H9 (cell line): ENCODE measurements around the gene CDH4. TPM values are rescaled to one million over a fixed set of nuclear protein-coding genes. Genes with fewer than 3 reads are reported as not detected.

ENCODE experiments used
- DNase-seq: peaks from one replicate; pipeline ENCODE4 v3.0.0-alpha.2; 2017
- H2AFZ ChIP-seq: one replicate; pipeline ENCODE4 v1.6.1; 2013; ENCODE audit warnings: mild to moderate bottlenecking, low read length, control low read depth, moderate library complexity
- H2AK5ac ChIP-seq: 2 replicates; pipeline ENCODE4 v1.6.1; 2013; ENCODE audit warnings: low read length, control low read depth, mixed read lengths; ENCODE audit not compliant: insufficient read length
- H2BK120ac ChIP-seq: one replicate; pipeline ENCODE4 v1.6.1; 2013; ENCODE audit warnings: low read depth, mild to moderate bottlenecking, low read length, control low read depth, inconsistent platforms; ENCODE audit not compliant: poor library complexity, severe bottlenecking
- H2BK12ac ChIP-seq: 2 replicates; pipeline ENCODE4 v1.6.1; 2013; ENCODE audit warnings: low read length, control low read depth, mixed read lengths, low read depth; ENCODE audit not compliant: insufficient read length
- H2BK15ac ChIP-seq: 2 replicates; pipeline ENCODE4 v1.6.1; 2013; ENCODE audit warnings: low read depth, low read length, control low read depth
- H2BK20ac ChIP-seq: one replicate; pipeline ENCODE4 v1.6.1; 2013; ENCODE audit warnings: low read depth, mild to moderate bottlenecking, low read length, control low read depth, inconsistent platforms; ENCODE audit not compliant: poor library complexity, severe bottlenecking
- H2BK5ac ChIP-seq: 2 replicates; pipeline ENCODE4 v1.6.1; 2013; ENCODE audit warnings: low read length, control low read depth, mixed read lengths; ENCODE audit not compliant: insufficient read length
- H3K14ac ChIP-seq: 2 replicates; pipeline ENCODE4 v1.6.1; 2013; ENCODE audit warnings: low read length, control low read depth; ENCODE audit not compliant: insufficient read depth
- H3K18ac ChIP-seq: 2 replicates; pipeline ENCODE4 v1.6.1; 2013; ENCODE audit warnings: low read depth, mild to moderate bottlenecking, mixed read lengths, low read length, control low read depth; ENCODE audit not compliant: insufficient read length
- H3K23ac ChIP-seq: 2 replicates; pipeline ENCODE4 v1.6.1; 2013; ENCODE audit warnings: low read length, control low read depth, mixed read lengths, low read depth; ENCODE audit not compliant: insufficient read length
- H3K23me2 ChIP-seq: 2 replicates; pipeline ENCODE4 v1.6.1; 2013; ENCODE audit warnings: low read depth, mild to moderate bottlenecking, mixed read lengths, low read length, control low read depth; ENCODE audit not compliant: insufficient read length, poor library complexity, severe bottlenecking
- H3K27ac ChIP-seq: 2 replicates; pipeline ENCODE4 v1.5.1; 2013; ENCODE audit warnings: low read length, control low read depth, mixed read lengths, low read depth; ENCODE audit not compliant: insufficient read length
- H3K27me3 ChIP-seq: 2 replicates; pipeline ENCODE4 v1.6.1; 2013; ENCODE audit warnings: low read length, control low read depth, inconsistent platforms; ENCODE audit not compliant: insufficient read depth
- H3K4ac ChIP-seq: 2 replicates; pipeline ENCODE4 v1.6.1; 2013; ENCODE audit warnings: low read depth, mild to moderate bottlenecking, control low read depth, inconsistent platforms, low read length, moderate library complexity
- H3K4me1 ChIP-seq: 2 replicates; pipeline ENCODE4 v1.6.1; 2013; ENCODE audit warnings: low read length, control low read depth, inconsistent platforms; ENCODE audit not compliant: insufficient read depth
- H3K4me2 ChIP-seq: 2 replicates; pipeline ENCODE4 v1.6.1; 2013; ENCODE audit warnings: low read length, control low read depth, mixed read lengths; ENCODE audit not compliant: insufficient read length, insufficient read depth
- H3K56ac ChIP-seq: 2 replicates; pipeline ENCODE4 v1.6.1; 2013; ENCODE audit warnings: low read depth, mild to moderate bottlenecking, mixed read lengths, low read length, control low read depth; ENCODE audit not compliant: insufficient read length
- H3K79me1 ChIP-seq: 2 replicates; pipeline ENCODE4 v1.6.1; 2013; ENCODE audit warnings: low read depth, mild to moderate bottlenecking, moderate library complexity, low read length, control low read depth, inconsistent platforms; ENCODE audit not compliant: insufficient read depth, poor library complexity, severe bottlenecking
- H3K79me2 ChIP-seq: 2 replicates; pipeline ENCODE4 v1.6.1; 2013; ENCODE audit warnings: low read length, control low read depth, inconsistent platforms; ENCODE audit not compliant: insufficient read depth
- H3K9ac ChIP-seq: 2 replicates; pipeline ENCODE4 v1.6.1; 2013; ENCODE audit warnings: low read length, control low read depth, mixed read lengths; ENCODE audit not compliant: insufficient read length; ENCODE audit errors: extremely low read depth
- H3K9me3 ChIP-seq: one replicate; pipeline ENCODE4 v1.6.1; 2013; ENCODE audit warnings: low read depth, low read length, inconsistent platforms; ENCODE audit not compliant: control insufficient read depth
- H3T11ph ChIP-seq: one replicate; pipeline ENCODE4 v1.6.1; 2013; ENCODE audit warnings: mild to moderate bottlenecking, low read length, control low read depth, inconsistent platforms
- H4K20me1 ChIP-seq: one replicate; pipeline ENCODE4 v1.6.1; 2013; ENCODE audit not compliant: control insufficient read depth, insufficient read length, insufficient read depth
- H4K5ac ChIP-seq: 2 replicates; pipeline ENCODE4 v1.6.1; 2013; ENCODE audit warnings: low read depth, mild to moderate bottlenecking, mixed read lengths, low read length, control low read depth; ENCODE audit not compliant: insufficient read length
- H4K8ac ChIP-seq: replicated peaks from 2 replicates; pipeline ENCODE4 v1.6.1; 2013; ENCODE audit warnings: low read length, control low read depth, mixed read lengths, low read depth; ENCODE audit not compliant: insufficient read length
- H4K91ac ChIP-seq: 2 replicates; pipeline ENCODE4 v1.6.1; 2013; ENCODE audit warnings: low read depth, mild to moderate bottlenecking, moderate library complexity, mixed read lengths, low read length, control low read depth; ENCODE audit not compliant: insufficient read length
- H3K27ac Mint-ChIP-seq, 3 experiments: 2 replicates in 2 of 3; 3 replicates in 1 of 3; pipeline ENCODE4 v1.8.0; 2020 to 2021; ENCODE audit warnings: mixed read lengths in 3 of 3, mild to moderate bottlenecking in 1 of 3, moderate library complexity in 1 of 3
- H3K27me3 Mint-ChIP-seq: 2 replicates; pipeline ENCODE4 v1.8.0; 2021; ENCODE audit warnings: low read depth, mild to moderate bottlenecking, moderate library complexity, mixed read lengths
- H3K36me3 Mint-ChIP-seq, 3 experiments: 2 replicates in 2 of 3; 3 replicates in 1 of 3; pipeline ENCODE4 v1.8.0; 2020 to 2021; ENCODE audit warnings: low read depth in 3 of 3, mixed read lengths in 3 of 3; ENCODE audit not compliant: insufficient read depth in 1 of 3
- H3K4me1 Mint-ChIP-seq, 2 experiments: 2 replicates each; pipeline ENCODE4 v1.8.0; 2020; ENCODE audit warnings: mixed read lengths in 2 of 2
- H3K4me3 Mint-ChIP-seq, 2 experiments: 2 replicates in 1 of 2; 3 replicates in 1 of 2; pipeline ENCODE4 v1.8.0; 2020 to 2021; ENCODE audit warnings: mild to moderate bottlenecking in 2 of 2, mixed read lengths in 2 of 2, moderate library complexity in 1 of 2
- H3K9me3 Mint-ChIP-seq, 2 experiments: 2 replicates in 1 of 2; 3 replicates in 1 of 2; pipeline ENCODE4 v1.8.0; 2020; ENCODE audit warnings: mild to moderate bottlenecking in 2 of 2, mixed read lengths in 2 of 2, moderate library complexity in 1 of 2
- WGBS: extraction: QIAGEN DNeasy Blood & Tissue Kit; methylation state at CpG from one replicate; pipeline ENCODE4 v1.1.7; 2013; ENCODE audit warnings: missing lambda C conversion rate, low lambda C conversion rate, mixed read lengths; ENCODE audit not compliant: insufficient read length; ENCODE audit errors: extremely low coverage; 5-methylcytosine and 5-hydroxymethylcytosine counted together
- total RNA-seq: library from RNA; stranded (reverse); gene quantifications from 2 replicates; pipeline ENCODE4 v1.2.1, GENCODE V29; 2021
- TF ChIP-seq, protein P1 (sequence below): fragments of 200-600 bp; sonication (generic); conservative IDR thresholded peaks from 3 replicates; pipeline ENCODE4 v1.8.0; 2021; ENCODE audit warnings: antibody characterized with exemption, mild to moderate bottlenecking

Gene CDH4
- total RNA-seq, 1 experiment from 2014 or later: 3.0 TPM

DNA sequence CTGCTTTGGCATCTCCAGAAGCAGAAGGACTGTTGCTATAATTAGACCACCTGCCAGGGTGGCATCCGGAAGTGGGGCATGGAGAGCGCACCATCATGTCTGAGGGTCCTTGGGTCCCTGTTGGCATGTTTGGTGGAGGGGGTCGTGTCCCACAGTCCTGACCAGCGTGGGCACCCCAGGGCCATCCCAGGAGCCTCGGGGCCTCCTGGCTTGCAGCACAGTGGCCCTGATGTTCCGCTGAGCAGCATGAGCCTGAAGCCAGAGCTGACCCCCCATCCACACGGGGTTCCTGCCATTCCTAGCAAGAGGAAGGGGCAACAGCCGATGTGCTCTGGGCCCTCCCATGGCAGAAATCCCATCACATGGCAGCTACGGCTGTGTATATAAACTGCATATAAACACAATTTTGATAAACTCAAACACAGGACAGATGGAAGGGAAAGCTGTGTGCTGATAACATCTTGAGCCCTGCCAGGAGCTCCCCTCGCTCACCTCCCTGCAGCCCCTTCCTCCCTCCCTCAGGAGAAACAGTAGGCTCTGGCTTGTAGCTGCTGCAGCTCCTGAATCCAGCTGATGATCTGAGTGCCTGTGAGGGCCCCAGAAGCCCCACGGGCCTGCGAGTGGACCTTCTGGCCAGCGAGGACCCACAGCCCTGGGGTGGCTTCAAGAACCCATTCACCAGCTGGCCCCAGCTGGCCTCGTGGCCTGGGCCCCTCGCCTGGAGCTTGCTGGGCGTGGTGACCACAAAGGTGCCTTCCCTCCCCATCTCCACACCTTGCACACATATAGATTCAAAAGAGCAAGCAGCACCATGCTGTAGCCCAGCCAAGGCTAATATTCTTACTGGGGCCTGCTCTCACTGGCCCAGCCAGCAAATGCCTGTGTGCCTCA, 321.6 kb downstream of the CDH4 start:
- no peak overlapping the region for H3K18ac ChIP-seq
- peaks cover 23% of the 10 kb centered on the region for H3K27me3 Mint-ChIP-seq

More for the DNA sequence above, 321.6 kb downstream of the CDH4 start:
- no peak overlapping the region for H2BK20ac ChIP-seq
- Mint-ChIP-seq H3K4me3 (no peak overlapping the region), H3K4me1 (peaks cover 14 to 15% of the 10 kb centered on the region in 2 experiments), H3K36me3 (no peaks in the 10 kb centered on the region; a peak in 2 of 7 replicates), H3K27ac (no peak overlapping the region; a peak in 2 of 7 replicates), H3K9me3 (no peaks in the 10 kb centered on the region; a peak in 1 of 5 replicates)
- H2BK15ac ChIP-seq: no peak overlapping the region
- H2BK12ac ChIP-seq: no peak overlapping the region
- DNase-seq: no peak
- no peak overlapping the region for H4K5ac ChIP-seq
- no peak overlapping the region for H3T11ph ChIP-seq
- no CpG with 5 or more reads among the region's 16 CpGs for WGBS
- H2AK5ac ChIP-seq: no peak overlapping the region
- no peaks in the 10 kb centered on the region for H3K79me1 ChIP-seq
- H2BK120ac ChIP-seq: no peak overlapping the region
- no peaks in the 10 kb centered on the region for H3K9me3 ChIP-seq
- H2AFZ ChIP-seq: no peak overlapping the region
- no peak overlapping the region for H2BK5ac ChIP-seq
- H3K23me2 ChIP-seq: no peaks in the 10 kb centered on the region
- H4K20me1 ChIP-seq: no peaks in the 10 kb centered on the region
- no peak overlapping the region for H3K9ac ChIP-seq
- no peak overlapping the region for H4K8ac ChIP-seq
- no peaks in the 10 kb centered on the region for H3K4me1 ChIP-seq
- no peak overlapping the region for H3K27ac ChIP-seq
- H3K79me2 ChIP-seq: no peaks in the 10 kb centered on the region
- TF ChIP-seq, protein P1, sequence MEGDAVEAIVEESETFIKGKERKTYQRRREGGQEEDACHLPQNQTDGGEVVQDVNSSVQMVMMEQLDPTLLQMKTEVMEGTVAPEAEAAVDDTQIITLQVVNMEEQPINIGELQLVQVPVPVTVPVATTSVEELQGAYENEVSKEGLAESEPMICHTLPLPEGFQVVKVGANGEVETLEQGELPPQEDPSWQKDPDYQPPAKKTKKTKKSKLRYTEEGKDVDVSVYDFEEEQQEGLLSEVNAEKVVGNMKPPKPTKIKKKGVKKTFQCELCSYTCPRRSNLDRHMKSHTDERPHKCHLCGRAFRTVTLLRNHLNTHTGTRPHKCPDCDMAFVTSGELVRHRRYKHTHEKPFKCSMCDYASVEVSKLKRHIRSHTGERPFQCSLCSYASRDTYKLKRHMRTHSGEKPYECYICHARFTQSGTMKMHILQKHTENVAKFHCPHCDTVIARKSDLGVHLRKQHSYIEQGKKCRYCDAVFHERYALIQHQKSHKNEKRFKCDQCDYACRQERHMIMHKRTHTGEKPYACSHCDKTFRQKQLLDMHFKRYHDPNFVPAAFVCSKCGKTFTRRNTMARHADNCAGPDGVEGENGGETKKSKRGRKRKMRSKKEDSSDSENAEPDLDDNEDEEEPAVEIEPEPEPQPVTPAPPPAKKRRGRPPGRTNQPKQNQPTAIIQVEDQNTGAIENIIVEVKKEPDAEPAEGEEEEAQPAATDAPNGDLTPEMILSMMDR: no peak
- H4K91ac ChIP-seq: no peak overlapping the region
- H3K23ac ChIP-seq: no peak overlapping the region
- H3K4ac ChIP-seq: no peak overlapping the region
- no peak overlapping the region for H3K4me2 ChIP-seq
- H3K27me3 ChIP-seq: peaks cover 2% of the 10 kb centered on the region; the same call in 1 of the 2 replicates
- no peak overlapping the region for H3K56ac ChIP-seq
- H3K14ac ChIP-seq: no peak overlapping the region; the same call in 1 of the 2 replicates
